ENCODE measurements around the gene FOXO1. TPM values are rescaled to one million over a fixed set of nuclear protein-coding genes. Genes with fewer than 3 reads are reported as not detected.

FOXO1 gene
- total RNA-seq, 6 experiments from 2014 or later = 12.3 to 27.7 (median 14.6) TPM

DNA sequence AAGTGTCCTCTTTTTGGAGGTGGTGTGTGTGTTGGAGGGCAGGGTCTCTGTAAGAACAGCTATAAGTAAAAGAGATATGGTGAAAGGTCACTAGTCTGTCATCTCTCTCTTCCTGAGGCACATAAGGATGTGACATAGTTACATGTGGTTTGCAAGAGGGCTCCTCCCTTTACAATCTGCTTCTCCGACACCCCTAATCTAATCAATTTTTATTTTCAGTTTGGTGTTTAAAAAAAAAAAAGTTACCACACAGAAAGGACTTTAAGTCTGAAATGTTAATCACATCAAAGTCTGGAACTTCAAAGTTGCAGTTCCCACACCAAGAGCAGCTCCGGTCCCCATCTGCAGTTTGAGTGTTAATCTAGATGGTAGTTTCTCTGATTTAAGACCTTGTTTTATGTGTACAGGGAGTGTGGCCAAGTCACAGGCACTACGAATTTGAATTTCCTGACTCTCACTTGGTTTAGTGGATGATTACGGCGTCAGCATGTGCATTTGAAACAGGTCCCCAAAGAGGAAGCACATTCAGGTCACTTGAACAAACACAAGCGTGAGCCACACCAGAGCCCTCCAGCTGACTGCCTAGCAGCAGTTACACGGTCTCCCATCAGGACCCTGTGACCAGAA is 53.1 kb downstream of the FOXO1 start:
- TF ChIP-seq CTCF (IDR thresholded peaks at IDR 0.05) (no peak), POLR2A (IDR thresholded peaks at IDR 0.05) (no peak)
- H3K4me3 ChIP-seq = no peak overlapping the region
- H3K36me3 ChIP-seq = no peaks in the 10 kb centered on the region
- no peak for DNase-seq
- ATAC-seq = peak; percentile 48 to 68 (median 66)
- no peaks in the 10 kb centered on the region for H3K27me3 ChIP-seq
- H3K4me1 ChIP-seq = peaks cover 0 to 42% (median 4%) of the 10 kb centered on the region in 4 donors
- no peaks in the 10 kb centered on the region for H3K9me3 ChIP-seq
- WGBS (ENCODE audit: insufficient coverage, low coverage, low lambda C conversion rate, missing lambda C conversion rate) = 28% methylated on average over 7 of the region's 7 CpGs
- H3K27ac ChIP-seq = peak overlapping the region in 1 of 3 donors; percentile 16
- intact Hi-C loops (cut with DNase I) = no loop called here

- no peaks in the 10 kb centered on the region for H3K27me3 ChIP-seq
- ATAC-seq (no peak), DNase-seq (no peak)
- H3K9me3 ChIP-seq = no peaks in the 10 kb centered on the region
- no peak overlapping the region for H3K27ac ChIP-seq
- peaks cover 0 to 33% (median 4%) of the 10 kb centered on the region in 4 donors for H3K4me1 ChIP-seq
- H3K4me3 ChIP-seq = no peak overlapping the region
- H3K36me3 ChIP-seq = no peaks in the 10 kb centered on the region
- intact Hi-C loops (cut with DNase I) = no loop called here
- TF ChIP-seq POLR2A (IDR thresholded peaks at IDR 0.05) = no peak
- no peak for TF ChIP-seq CTCF (IDR thresholded peaks at IDR 0.05)
- WGBS (ENCODE audit: insufficient coverage, low coverage, low lambda C conversion rate, missing lambda C conversion rate) = 100% methylated on average over 2 of the region's 2 CpGs
Observed at GRCh38 chr13:40612041-40612440, 54.4 kb downstream of the FOXO1 start.

GRCh38 chr13:40611635-40612034 is 54.8 kb downstream of the FOXO1 start:
- intact Hi-C loops (cut with DNase I) = no loop called here
- no peak for TF ChIP-seq CTCF (IDR thresholded peaks at IDR 0.05)
- no peak for TF ChIP-seq POLR2A (IDR thresholded peaks at IDR 0.05)
- Histone ChIP-seq H3K36me3 (no peaks in the 10 kb centered on the region), H3K4me3 (no peak overlapping the region), H3K9me3 (no peaks in the 10 kb centered on the region), H3K27me3 (no peaks in the 10 kb centered on the region), H3K27ac (no peak overlapping the region), H3K4me1 (peaks cover 0 to 29% (median 4%) of the 10 kb centered on the region in 4 donors)
- DNase-seq (no peak), ATAC-seq (no peak)
- WGBS (ENCODE audit: insufficient coverage, low coverage, low lambda C conversion rate, missing lambda C conversion rate) = 77% methylated on average over 5 of the region's 7 CpGs

DNA sequence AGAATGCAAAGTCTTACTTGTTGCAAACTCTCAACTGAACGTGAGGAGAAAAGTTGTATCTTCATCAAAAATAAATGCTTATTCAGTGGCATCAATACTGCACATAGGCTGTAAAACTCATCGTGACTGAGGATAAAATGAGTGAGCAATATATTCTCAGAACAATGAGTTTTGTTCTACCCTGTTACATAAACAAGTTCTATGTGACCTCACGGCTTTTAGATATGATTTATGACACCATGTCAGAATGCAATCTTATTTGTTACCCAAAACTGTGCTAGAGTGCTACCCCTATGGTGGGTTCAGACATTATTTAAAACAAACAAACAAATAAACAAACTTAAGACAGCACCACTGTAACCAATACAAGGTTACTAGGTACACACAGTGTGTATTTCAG is 55.4 kb downstream of the FOXO1 start:
- 54% methylated on average over 3 of the region's 3 CpGs for WGBS (ENCODE audit: insufficient coverage, low coverage, low lambda C conversion rate, missing lambda C conversion rate)
- no peak overlapping the region for H3K27ac ChIP-seq
- no peak for DNase-seq

More for the DNA sequence above, 55.4 kb downstream of the FOXO1 start:
- Histone ChIP-seq H3K9me3 (no peaks in the 10 kb centered on the region), H3K4me3 (no peak overlapping the region), H3K36me3 (no peaks in the 10 kb centered on the region), H3K27me3 (no peaks in the 10 kb centered on the region), H3K4me1 (peaks cover 0 to 26% (median 2%) of the 10 kb centered on the region in 4 donors)
- TF ChIP-seq CTCF (IDR thresholded peaks at IDR 0.05) = no peak
- TF ChIP-seq POLR2A (IDR thresholded peaks at IDR 0.05) = no peak
- intact Hi-C loops (cut with DNase I) = no loop called here
- no peak for ATAC-seq
